Spleen (tissue), 11 donors: ENCODE measurements around the gene UXT. TPM values are rescaled to one million over a fixed set of nuclear protein-coding genes. Genes with fewer than 3 reads are reported as not detected.

ENCODE experiments used
- DNase-seq: peaks from one replicate; pipeline ENCODE4 v3.0.0-alpha.2; 2020
- H3K27ac ChIP-seq, 8 donors: fragments of 200-600 bp; sonication (generic) in 7 of 8; 1 replicate in 4 of 8; 2 replicates in 4 of 8; pipeline versions ENCODE4 v1.5.0 to v1.8.0; 2016 to 2021; ENCODE audit warnings: inconsistent platforms in 4 of 8, mild to moderate bottlenecking in 4 of 8, moderate library complexity in 1 of 8
- H3K27me3 ChIP-seq, 7 donors: fragments of 200-600 bp; sonication (generic) in 6 of 7; replicated peaks in 1 of 7; 1 replicate in 4 of 7; 2 replicates in 3 of 7; pipeline versions ENCODE4 v1.5.0 to v1.8.0; 2016 to 2021; ENCODE audit warnings: inconsistent platforms in 3 of 7, mild to moderate bottlenecking in 1 of 7
- H3K36me3 ChIP-seq, 6 donors: fragments of 200-600 bp; sonication (generic) in 5 of 6; 1 replicate in 4 of 6; 2 replicates in 2 of 6; pipeline versions ENCODE4 v1.5.0 to v1.8.0; 2016 to 2021; ENCODE audit warnings: inconsistent platforms in 2 of 6
- H3K4me1 ChIP-seq, 6 donors: fragments of 200-600 bp; sonication (generic) in 5 of 6; 1 replicate in 3 of 6; 2 replicates in 3 of 6; pipeline versions ENCODE4 v1.5.0 to v1.8.0; 2016 to 2021; ENCODE audit warnings: inconsistent platforms in 3 of 6
- H3K4me3 ChIP-seq, 8 donors: fragments of 200-600 bp; sonication (generic) in 7 of 8; 1 replicate in 4 of 8; 2 replicates in 4 of 8; pipeline versions ENCODE4 v1.5.0 to v1.8.0; 2016 to 2021; ENCODE audit warnings: inconsistent platforms in 4 of 8, mild to moderate bottlenecking in 4 of 8, moderate library complexity in 2 of 8
- H3K9me3 ChIP-seq, 8 donors: fragments of 200-600 bp; sonication (generic) in 7 of 8; 1 replicate in 4 of 8; 2 replicates in 4 of 8; pipeline versions ENCODE4 v1.5.0 to v1.8.0; 2016 to 2021; ENCODE audit warnings: inconsistent platforms in 4 of 8
- POLR2A ChIP-seq, 3 donors: fragments of 450-650 bp; IDR thresholded peaks; one replicate each; pipeline ENCODE4 v1.5.1; 2017; ENCODE audit warnings: antibody characterized with exemption in 3 of 3, mild to moderate bottlenecking in 1 of 3
- POLR2AphosphoS5 ChIP-seq, 3 donors: sonication (generic); formaldehyde crosslinking; IDR thresholded peaks; one replicate each; pipeline ENCODE4 v1.5.1; 2017; ENCODE audit warnings: antibody characterized with exemption in 3 of 3
- WGBS, 5 donors: extraction: QIAGEN DNeasy Blood & Tissue Kit in 3 of 5; methylation state at CpG; one replicate each; pipeline versions ENCODE4 v1.1.5 to v1.1.7; 2013 to 2018; 5-methylcytosine and 5-hydroxymethylcytosine counted together
- intact Hi-C: fragments of 100-400 bp; cut with DNase I; formaldehyde crosslinking; loops from one replicate; pipeline ENCODE4 v1.15.0; 2023; ENCODE audit warnings: low total_unique reads
- polyA plus RNA-seq, 3 donors: library from polyadenylated mRNA; stranded (reverse); fragments of 200-250 nt; gene quantifications; one replicate each; pipeline ENCODE4 v1.2.1, GENCODE V29; 2013
- total RNA-seq, 7 donors: library from RNA; depleted of rRNA in 3 of 7; stranded (reverse); fragments of >200 nt in 3 of 7; fragmentation: NEBNext Ultra II Directional in 4 of 7; extraction: Animal tissue kit (Norgen Biotek cat#: 25700) in 4 of 7; gene quantifications; one replicate each; pipeline versions ENCODE4 v1.1.0 to v1.2.1, GENCODE V29; 2016 to 2021
- TF ChIP-seq, protein P1 (sequence below), 11 experiments: fragments of 200-600 bp in 7 of 11; fragments of 450-650 bp in 4 of 11; sonication (generic) in 4 of 11; IDR thresholded peaks in 8 of 11; conservative IDR thresholded peaks in 3 of 11; 1 replicate in 7 of 11; 2 replicates in 4 of 11; pipeline versions ENCODE4 v1.4.0 to v1.8.0; 2016 to 2021; ENCODE audit warnings: antibody characterized with exemption in 11 of 11, inconsistent platforms in 4 of 11, mild to moderate bottlenecking in 1 of 11
- donor health status: healthy with polysubstance abuse.
- donor health status: DM: no; HTN: no; CAD: no; lungs with moderate emphysema.
- donor health status: DM: no; HTN: no; CAD: no.
- donor health status: Bipolar disorder and iron deficiency.
- donor health status: healthy.
- donor health status: DM: no; HTN: no; CAD: no.
- donor health status: DM: yes; HTN: yes; CAD: no.

The UXT gene
- total and polyA plus RNA-seq, 10 donors: 83.0 to 274 (median 124) TPM

DNA sequence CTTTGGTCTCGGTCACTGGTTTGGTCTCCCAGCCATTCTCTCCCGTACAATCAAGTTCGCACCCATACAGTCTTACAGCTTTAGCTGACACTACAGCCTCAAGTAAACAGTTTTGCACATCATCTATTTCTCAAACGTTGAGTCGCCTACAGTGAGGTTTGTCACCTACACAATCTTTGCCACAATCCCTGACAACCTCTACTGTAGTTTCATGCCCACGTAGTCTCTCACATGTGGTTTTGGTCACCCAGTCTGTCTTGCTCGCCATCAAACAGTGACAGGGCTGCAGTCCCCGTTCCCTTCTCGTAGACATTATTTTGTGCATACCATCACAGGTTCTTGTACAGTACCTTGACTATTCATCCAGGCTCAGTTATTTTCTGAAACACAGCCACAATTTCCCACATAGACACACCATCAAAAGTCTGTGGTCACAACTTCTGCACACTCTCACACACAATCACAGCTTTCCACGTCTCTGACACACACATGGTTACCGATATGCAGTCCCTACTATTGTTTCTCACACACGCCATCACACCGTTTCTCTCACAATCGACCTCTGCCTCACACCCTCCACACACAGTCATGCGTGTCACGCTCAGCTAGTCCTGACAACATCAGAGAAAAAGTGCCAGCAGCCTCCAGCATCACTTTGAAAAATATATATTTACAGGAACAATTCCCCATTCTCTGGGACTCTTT lies 24.0 kb downstream of the UXT start:
- 74 to 83% (median 77%) methylated on average over 16 of the region's 16 CpGs for WGBS, 5 donors
- peaks cover 0 to 52% (median 3%) of the 10 kb centered on the region in 6 donors for H3K4me1 ChIP-seq
- TF ChIP-seq, protein P1, sequence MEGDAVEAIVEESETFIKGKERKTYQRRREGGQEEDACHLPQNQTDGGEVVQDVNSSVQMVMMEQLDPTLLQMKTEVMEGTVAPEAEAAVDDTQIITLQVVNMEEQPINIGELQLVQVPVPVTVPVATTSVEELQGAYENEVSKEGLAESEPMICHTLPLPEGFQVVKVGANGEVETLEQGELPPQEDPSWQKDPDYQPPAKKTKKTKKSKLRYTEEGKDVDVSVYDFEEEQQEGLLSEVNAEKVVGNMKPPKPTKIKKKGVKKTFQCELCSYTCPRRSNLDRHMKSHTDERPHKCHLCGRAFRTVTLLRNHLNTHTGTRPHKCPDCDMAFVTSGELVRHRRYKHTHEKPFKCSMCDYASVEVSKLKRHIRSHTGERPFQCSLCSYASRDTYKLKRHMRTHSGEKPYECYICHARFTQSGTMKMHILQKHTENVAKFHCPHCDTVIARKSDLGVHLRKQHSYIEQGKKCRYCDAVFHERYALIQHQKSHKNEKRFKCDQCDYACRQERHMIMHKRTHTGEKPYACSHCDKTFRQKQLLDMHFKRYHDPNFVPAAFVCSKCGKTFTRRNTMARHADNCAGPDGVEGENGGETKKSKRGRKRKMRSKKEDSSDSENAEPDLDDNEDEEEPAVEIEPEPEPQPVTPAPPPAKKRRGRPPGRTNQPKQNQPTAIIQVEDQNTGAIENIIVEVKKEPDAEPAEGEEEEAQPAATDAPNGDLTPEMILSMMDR (IDR thresholded peaks at IDR 0.05 in 8 of 11, conservative IDR thresholded peaks at IDR 0.05 in 3 of 11): no peak
- TF ChIP-seq POLR2A (IDR thresholded peaks at IDR 0.05) (no peak), POLR2AphosphoS5 (IDR thresholded peaks at IDR 0.05) (no peak)
- intact Hi-C loops: no loop called here
- H3K9me3 ChIP-seq: peaks cover 0 to 8% (median 0%) of the 10 kb centered on the region in 8 donors
- peaks cover 0 to 57% (median 20%) of the 10 kb centered on the region in 6 donors for H3K36me3 ChIP-seq
- DNase-seq: no peak
- H3K27ac ChIP-seq: peak overlapping the region in 4 of 8 donors; percentile 25 to 92 (median 55)
- H3K27me3 ChIP-seq: no peaks in the 10 kb centered on the region
- no peak overlapping the region for H3K4me3 ChIP-seq

DNA sequence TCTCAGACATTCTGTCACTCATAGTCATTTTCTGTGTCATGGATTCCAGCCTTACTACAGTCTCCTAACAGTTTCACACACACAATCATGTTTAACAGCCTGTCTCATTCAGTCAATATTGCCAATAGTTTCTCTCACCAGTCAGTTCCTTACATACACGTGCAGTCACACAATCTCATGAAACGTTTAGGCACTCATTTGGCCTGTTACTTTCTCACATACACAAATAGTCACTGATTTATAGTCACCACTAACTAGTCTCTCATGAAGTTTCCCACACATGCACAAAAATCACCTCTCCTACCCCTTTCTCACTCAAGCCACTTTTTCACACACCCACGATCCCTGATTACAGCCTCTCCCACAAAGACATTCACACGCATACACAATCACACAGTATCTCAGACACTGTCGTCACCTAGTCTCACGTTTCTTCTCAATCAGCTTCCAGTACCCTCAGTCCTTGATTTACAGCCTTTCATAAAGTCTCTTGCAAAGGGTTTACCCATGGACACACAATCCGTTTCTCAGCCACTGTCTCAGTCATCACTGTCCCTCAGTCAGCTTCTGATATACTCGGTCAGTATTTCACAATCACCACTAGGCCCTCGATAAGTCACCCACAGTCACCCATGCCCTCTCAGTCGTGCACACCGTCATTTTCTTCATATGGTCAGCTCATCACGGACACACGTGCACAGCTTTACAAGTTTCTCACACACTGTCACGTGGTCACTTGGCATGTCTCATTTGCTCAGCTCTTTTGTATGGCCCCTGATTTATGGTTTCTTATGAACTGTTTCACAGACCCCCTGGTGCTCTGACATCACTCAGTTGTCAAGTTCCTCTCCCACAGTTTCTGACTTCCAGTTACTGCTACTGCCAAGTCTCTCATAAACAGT lies 25.0 kb downstream of the UXT start:
- Histone ChIP-seq H3K27ac (peak overlapping the region in 5 of 8 donors; percentile 2 to 92 (median 51)), H3K4me3 (no peak overlapping the region), H3K9me3 (no peaks in the 10 kb centered on the region), H3K36me3 (peaks cover 0 to 47% (median 12%) of the 10 kb centered on the region in 6 donors), H3K4me1 (peaks cover 0 to 60% (median 8%) of the 10 kb centered on the region in 6 donors), H3K27me3 (no peaks in the 10 kb centered on the region)
- 70 to 75% (median 72%) methylated on average over 14 of the region's 14 CpGs for WGBS, 5 donors
- TF ChIP-seq, protein P1 (IDR thresholded peaks at IDR 0.05 in 8 of 11, conservative IDR thresholded peaks at IDR 0.05 in 3 of 11): no peak
- peak in 1 of 3 donors; percentile 26 for TF ChIP-seq POLR2AphosphoS5 (IDR thresholded peaks at IDR 0.05)
- intact Hi-C loops: no loop called here
- no peak for DNase-seq

DNA sequence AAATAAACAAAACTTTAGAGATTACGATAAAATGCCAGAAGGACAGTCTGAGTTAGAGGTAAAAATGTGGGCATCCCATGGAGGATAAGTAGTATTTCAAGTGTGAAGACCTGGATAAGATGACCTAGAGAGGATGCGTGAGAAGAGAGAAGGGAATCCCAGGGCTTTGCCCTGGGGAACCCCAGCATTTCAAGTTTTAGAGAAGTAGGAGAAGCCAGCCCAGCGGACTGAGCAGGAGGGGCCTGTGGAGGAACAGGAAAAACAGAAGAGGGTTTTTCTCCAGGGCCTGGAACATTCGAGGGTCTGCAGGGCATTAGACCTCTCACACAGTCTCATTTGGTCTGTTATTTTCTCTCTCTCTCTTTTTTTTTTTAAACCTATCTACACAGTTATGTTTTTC lies 26.3 kb downstream of the UXT start:
- peak overlapping the region in 4 of 8 donors; percentile 25 to 92 (median 55) for H3K27ac ChIP-seq
- DNase-seq: no peak
- H3K4me3 ChIP-seq: no peak overlapping the region
- peaks cover 0 to 63% (median 8%) of the 10 kb centered on the region in 6 donors for H3K4me1 ChIP-seq
- no peak for TF ChIP-seq POLR2A (IDR thresholded peaks at IDR 0.05)
- TF ChIP-seq, protein P1 (IDR thresholded peaks at IDR 0.05 in 8 of 11, conservative IDR thresholded peaks at IDR 0.05 in 3 of 11): no peak
- no peak for TF ChIP-seq POLR2AphosphoS5 (IDR thresholded peaks at IDR 0.05)
- H3K9me3 ChIP-seq: no peaks in the 10 kb centered on the region
- 38 to 60% (median 49%) methylated on average over 4 of the region's 4 CpGs for WGBS, 5 donors
- intact Hi-C loops: no loop called here
- no peaks in the 10 kb centered on the region for H3K27me3 ChIP-seq
- peaks cover 0 to 39% (median 5%) of the 10 kb centered on the region in 6 donors for H3K36me3 ChIP-seq
